SK-N-SH (cell line): ENCODE results near the gene PDE9A. TPM values are rescaled to one million over a fixed set of nuclear protein-coding genes. Genes with fewer than 3 reads are reported as not detected.

Source experiments
- CTCF ChIA-PET: fragments of 300-600, 350-600 bp; formaldehyde crosslinking; extraction: SDS; loops from one replicate; lab custom pipeline; 2021; lab: Yijun Ruan, JAX
- POLR2A ChIA-PET: fragments of 350-600 bp; sonication (Branson Sonifier 250); formaldehyde crosslinking; extraction: SDS; loops from one replicate; lab custom pipeline; 2020; ENCODE audit warnings: antibody characterized with exemption, inconsistent platforms; lab: Yijun Ruan, JAX
- DNase-seq: peaks from one replicate; pipeline ENCODE4 v3.0.0; 2012
- H2AFZ ChIP-seq: fragments of 200-600 bp; sonication (generic); 2 replicates; pipeline ENCODE4 v1.8.1; 2016; ENCODE audit warnings: antibody characterized with exemption, mild to moderate bottlenecking, low read depth
- H3F3A ChIP-seq: fragments of 200-600 bp; sonication (generic); replicated peaks from 2 replicates; pipeline ENCODE3; 2016; ENCODE audit warnings: antibody characterized with exemption, mild to moderate bottlenecking; ENCODE audit not compliant: insufficient read depth
- H3K27ac ChIP-seq, 2 experiments: fragments of 200-500 bp in 1 of 2; fragments of 200-600 bp in 1 of 2; sonication (Bioruptor generic) in 1 of 2; sonication (generic), shearing (Covaris generic) in 1 of 2; 2 replicates each; pipeline versions ENCODE4 v1.5.1 to v1.6.1; 2014 to 2016; ENCODE audit warnings: low read depth in 2 of 2, inconsistent platforms in 1 of 2, low read length in 1 of 2, mild to moderate bottlenecking in 1 of 2, mixed read lengths in 1 of 2
- H3K27me3 ChIP-seq: fragments of 200-600 bp; sonication (generic), shearing (Covaris generic); 2 replicates; pipeline ENCODE4 v1.6.1; 2016; ENCODE audit warnings: mixed run types; ENCODE audit not compliant: insufficient read depth
- H3K36me3 ChIP-seq, 2 experiments: fragments of 200-500 bp in 1 of 2; fragments of 200-600 bp in 1 of 2; sonication (Bioruptor generic) in 1 of 2; sonication (generic) in 1 of 2; replicated peaks in 1 of 2; 2 replicates each; pipeline versions ENCODE3 to v1.5.1; 2014 to 2016; ENCODE audit warnings: low read length in 1 of 2, mild to moderate bottlenecking in 1 of 2; ENCODE audit not compliant: insufficient read depth in 2 of 2, control insufficient read depth in 1 of 2
- H3K4me1 ChIP-seq, 2 experiments: fragments of 200-500 bp in 1 of 2; fragments of 200-600 bp in 1 of 2; sonication (Bioruptor generic) in 1 of 2; sonication (generic), shearing (Covaris generic) in 1 of 2; 2 replicates each; pipeline versions ENCODE4 v1.5.1 to v1.6.1; 2014 to 2016; ENCODE audit warnings: low read depth in 1 of 2, low read length in 1 of 2, mixed run types in 1 of 2; ENCODE audit not compliant: insufficient read depth in 2 of 2, control insufficient read depth in 1 of 2
- H3K4me2 ChIP-seq: fragments of 200-600 bp; sonication (generic), shearing (Covaris generic); 2 replicates; pipeline ENCODE4 v1.6.1; 2017; ENCODE audit warnings: mixed run types
- H3K4me3 ChIP-seq, 2 experiments: fragments of 200-500 bp in 1 of 2; fragments of 200-600 bp in 1 of 2; sonication (Bioruptor generic) in 1 of 2; sonication (generic), shearing (Covaris generic) in 1 of 2; 2 replicates each; pipeline versions ENCODE4 v1.5.1 to v1.8.1; 2014 to 2016; ENCODE audit warnings: low read depth in 2 of 2, inconsistent platforms in 1 of 2, low read length in 1 of 2, mild to moderate bottlenecking in 1 of 2, mixed read lengths in 1 of 2, moderate library complexity in 1 of 2
- H3K79me2 ChIP-seq: fragments of 200-600 bp; sonication (generic); 2 replicates; pipeline ENCODE4 v1.8.1; 2017; ENCODE audit warnings: mild to moderate bottlenecking; ENCODE audit not compliant: insufficient read depth
- H3K9ac ChIP-seq: fragments of 200-600 bp; sonication (generic); 2 replicates; pipeline ENCODE4 v1.6.1; 2017; ENCODE audit warnings: mixed run types
- H3K9me2 ChIP-seq: fragments of 200-600 bp; sonication (generic); 2 replicates; pipeline ENCODE4 v1.6.1; 2017; ENCODE audit warnings: mixed run types
- H3K9me3 ChIP-seq: fragments of 200-600 bp; sonication (generic); 2 replicates; pipeline ENCODE4 v1.6.1; 2017; ENCODE audit warnings: mixed run types, mild to moderate bottlenecking, moderate library complexity
- H4K20me1 ChIP-seq: fragments of 200-600 bp; sonication (generic); 2 replicates; pipeline ENCODE4 v1.6.1; 2017; ENCODE audit warnings: mild to moderate bottlenecking, mixed run types; ENCODE audit not compliant: insufficient read depth
- ELF1 ChIP-seq: IDR thresholded peaks from 2 replicates; pipeline ENCODE4 v1.4.0; 2012
- EP300 ChIP-seq, 2 experiments: IDR thresholded peaks; 2 replicates each; pipeline versions ENCODE4 v1.4.0 to v1.6.1; 2012; ENCODE audit warnings: borderline replicate concordance in 1 of 2, low read depth in 1 of 2, low read length in 1 of 2
- FOSL2 ChIP-seq: IDR thresholded peaks from 2 replicates; pipeline ENCODE4 v1.4.0; 2012; ENCODE audit warnings: low read depth, mild to moderate bottlenecking, moderate library complexity, borderline replicate concordance
- FOXJ3 ChIP-seq: sonication (generic); formaldehyde crosslinking; IDR thresholded peaks from 2 replicates; pipeline ENCODE4 v1.5.1; 2020; ENCODE audit warnings: mild to moderate bottlenecking, missing genetic modification reagents
- GATA2 ChIP-seq: sonication (generic); formaldehyde crosslinking; IDR thresholded peaks from 2 replicates; pipeline ENCODE4 v1.5.0; 2020; ENCODE audit warnings: mild to moderate bottlenecking, missing genetic modification reagents
- JUND ChIP-seq: IDR thresholded peaks from 2 replicates; pipeline ENCODE4 v1.4.0; 2012
- MEF2A ChIP-seq: IDR thresholded peaks from 2 replicates; pipeline ENCODE4 v1.4.0; 2012; ENCODE audit warnings: low read depth, borderline replicate concordance
- NFIC ChIP-seq: IDR thresholded peaks from 2 replicates; pipeline ENCODE4 v1.4.0; 2012; ENCODE audit warnings: borderline replicate concordance
- RAD21 ChIP-seq: IDR thresholded peaks from 2 replicates; pipeline ENCODE4 v1.6.1; 2012; ENCODE audit warnings: mild to moderate bottlenecking, low read length
- RCOR1 ChIP-seq: fragments of 150-350 bp; IDR thresholded peaks from 2 replicates; pipeline ENCODE4 v1.6.1; 2017; ENCODE audit warnings: antibody characterized with exemption, low read length
- RXRA ChIP-seq: IDR thresholded peaks from 2 replicates; pipeline ENCODE4 v1.4.0; 2012; ENCODE audit warnings: low read depth, mild to moderate bottlenecking, borderline replicate concordance
- WGBS: methylation state at CpG from one replicate; pipeline ENCODE4 v1.1.6; 2017; ENCODE audit warnings: low lambda C conversion rate; 5-methylcytosine and 5-hydroxymethylcytosine counted together
- polyA plus RNA-seq, 3 experiments: library from polyadenylated mRNA; depleted of rRNA; stranded (reverse); fragments of >200 nt; gene quantifications; 2 replicates each; pipeline ENCODE4 v1.2.3, GENCODE V29; 2012
- TF ChIP-seq, protein P1 (sequence below): fragments of 150-350 bp; IDR thresholded peaks from 2 replicates; pipeline ENCODE4 v1.6.1; 2016; ENCODE audit warnings: mild to moderate bottlenecking, low read depth, low read length
- TF ChIP-seq, protein P2 (sequence below): IDR thresholded peaks from 2 replicates; pipeline ENCODE4 v1.4.0; 2012; ENCODE audit warnings: low read depth, borderline replicate concordance
- TF ChIP-seq, protein P3 (sequence below): fragments of 150-350 bp; IDR thresholded peaks from 2 replicates; pipeline ENCODE4 v1.6.1; 2017; ENCODE audit warnings: antibody characterized with exemption, low read length, low read depth, borderline replicate concordance
- TF ChIP-seq, protein P4 (sequence below): IDR thresholded peaks from 2 replicates; pipeline ENCODE4 v1.4.0; 2012; ENCODE audit warnings: low read depth
- TF ChIP-seq, protein P5 (sequence below): IDR thresholded peaks from 2 replicates; pipeline ENCODE4 v1.6.1; 2012; ENCODE audit warnings: mild to moderate bottlenecking, low read depth, low read length, moderate library complexity
- TF ChIP-seq, protein P6 (sequence below): IDR thresholded peaks from 2 replicates; pipeline ENCODE4 v1.4.0; 2012; ENCODE audit warnings: low read depth, borderline replicate concordance

Gene PDE9A
- polyA plus RNA-seq, 1 of the 3 experiments (the other 2 are of a cell fraction), result 0.28 TPM

DNA sequence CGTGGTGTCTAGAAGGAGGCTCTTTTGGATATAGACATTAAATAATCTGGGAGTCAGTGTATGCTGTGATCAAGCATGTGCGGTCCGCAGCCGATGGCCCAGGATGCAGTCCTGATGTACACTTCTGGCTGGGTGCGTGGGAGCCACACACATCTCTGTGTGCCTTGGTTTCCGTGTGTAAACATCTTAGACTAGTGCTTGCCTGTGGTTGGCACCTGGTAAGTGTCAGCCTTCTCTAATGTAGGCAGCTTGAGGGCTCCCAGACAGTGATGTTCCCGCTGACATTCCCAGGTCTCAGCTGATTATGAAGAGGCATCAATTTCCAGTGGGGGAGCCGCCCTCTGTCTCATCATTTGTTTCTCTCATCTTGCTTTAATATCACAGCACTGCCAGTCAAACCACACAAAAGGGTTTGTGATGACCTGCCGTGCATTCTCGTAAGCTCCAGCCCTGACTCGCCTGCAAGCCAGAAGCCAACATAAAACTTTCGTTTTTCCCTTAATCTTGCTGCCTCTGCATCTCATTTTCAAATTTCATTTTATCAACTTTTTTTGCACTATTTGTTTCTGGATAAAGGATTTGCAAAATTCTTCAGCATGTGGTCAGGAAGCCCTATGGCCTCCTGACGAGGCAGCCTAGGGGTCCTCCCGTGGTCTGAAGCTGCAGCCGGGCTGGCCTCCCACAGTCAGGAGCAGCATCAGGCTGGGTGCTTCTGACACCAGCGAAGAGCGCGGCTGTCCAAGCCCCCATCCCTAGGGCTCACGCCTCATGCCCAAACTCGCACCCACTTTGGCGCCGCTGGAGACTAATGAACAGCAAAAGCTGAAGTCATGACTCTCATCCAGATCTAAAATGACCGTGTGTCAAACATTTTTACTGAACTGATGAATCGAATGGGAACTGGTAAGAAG, 28.1 kb downstream of the PDE9A start:
- H3K9ac ChIP-seq, result no peak overlapping the region
- POLR2A ChIA-PET, result no interaction called here
- H3F3A ChIP-seq, result no peaks in the 10 kb centered on the region
- TF ChIP-seq, protein P1, sequence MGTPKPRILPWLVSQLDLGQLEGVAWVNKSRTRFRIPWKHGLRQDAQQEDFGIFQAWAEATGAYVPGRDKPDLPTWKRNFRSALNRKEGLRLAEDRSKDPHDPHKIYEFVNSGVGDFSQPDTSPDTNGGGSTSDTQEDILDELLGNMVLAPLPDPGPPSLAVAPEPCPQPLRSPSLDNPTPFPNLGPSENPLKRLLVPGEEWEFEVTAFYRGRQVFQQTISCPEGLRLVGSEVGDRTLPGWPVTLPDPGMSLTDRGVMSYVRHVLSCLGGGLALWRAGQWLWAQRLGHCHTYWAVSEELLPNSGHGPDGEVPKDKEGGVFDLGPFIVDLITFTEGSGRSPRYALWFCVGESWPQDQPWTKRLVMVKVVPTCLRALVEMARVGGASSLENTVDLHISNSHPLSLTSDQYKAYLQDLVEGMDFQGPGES, result no peak
- TF ChIP-seq RXRA, result no peak
- TF ChIP-seq RAD21, result no peak
- TF ChIP-seq, protein P2, sequence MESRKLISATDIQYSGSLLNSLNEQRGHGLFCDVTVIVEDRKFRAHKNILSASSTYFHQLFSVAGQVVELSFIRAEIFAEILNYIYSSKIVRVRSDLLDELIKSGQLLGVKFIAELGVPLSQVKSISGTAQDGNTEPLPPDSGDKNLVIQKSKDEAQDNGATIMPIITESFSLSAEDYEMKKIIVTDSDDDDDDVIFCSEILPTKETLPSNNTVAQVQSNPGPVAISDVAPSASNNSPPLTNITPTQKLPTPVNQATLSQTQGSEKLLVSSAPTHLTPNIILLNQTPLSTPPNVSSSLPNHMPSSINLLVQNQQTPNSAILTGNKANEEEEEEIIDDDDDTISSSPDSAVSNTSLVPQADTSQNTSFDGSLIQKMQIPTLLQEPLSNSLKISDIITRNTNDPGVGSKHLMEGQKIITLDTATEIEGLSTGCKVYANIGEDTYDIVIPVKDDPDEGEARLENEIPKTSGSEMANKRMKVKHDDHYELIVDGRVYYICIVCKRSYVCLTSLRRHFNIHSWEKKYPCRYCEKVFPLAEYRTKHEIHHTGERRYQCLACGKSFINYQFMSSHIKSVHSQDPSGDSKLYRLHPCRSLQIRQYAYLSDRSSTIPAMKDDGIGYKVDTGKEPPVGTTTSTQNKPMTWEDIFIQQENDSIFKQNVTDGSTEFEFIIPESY, result no peak
- no peak for TF ChIP-seq MEF2A
- TF ChIP-seq, protein P3, sequence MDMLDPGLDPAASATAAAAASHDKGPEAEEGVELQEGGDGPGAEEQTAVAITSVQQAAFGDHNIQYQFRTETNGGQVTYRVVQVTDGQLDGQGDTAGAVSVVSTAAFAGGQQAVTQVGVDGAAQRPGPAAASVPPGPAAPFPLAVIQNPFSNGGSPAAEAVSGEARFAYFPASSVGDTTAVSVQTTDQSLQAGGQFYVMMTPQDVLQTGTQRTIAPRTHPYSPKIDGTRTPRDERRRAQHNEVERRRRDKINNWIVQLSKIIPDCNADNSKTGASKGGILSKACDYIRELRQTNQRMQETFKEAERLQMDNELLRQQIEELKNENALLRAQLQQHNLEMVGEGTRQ, result no peak
- TF ChIP-seq FOSL2, result no peak
- TF ChIP-seq NFIC, result no peak
- TF ChIP-seq FOXJ3 (CRISPR knock-in tag), result no peak
- TF ChIP-seq, protein P4, sequence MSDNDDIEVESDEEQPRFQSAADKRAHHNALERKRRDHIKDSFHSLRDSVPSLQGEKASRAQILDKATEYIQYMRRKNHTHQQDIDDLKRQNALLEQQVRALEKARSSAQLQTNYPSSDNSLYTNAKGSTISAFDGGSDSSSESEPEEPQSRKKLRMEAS, result no peak
- no peak for TF ChIP-seq RCOR1
- TF ChIP-seq, protein P5, sequence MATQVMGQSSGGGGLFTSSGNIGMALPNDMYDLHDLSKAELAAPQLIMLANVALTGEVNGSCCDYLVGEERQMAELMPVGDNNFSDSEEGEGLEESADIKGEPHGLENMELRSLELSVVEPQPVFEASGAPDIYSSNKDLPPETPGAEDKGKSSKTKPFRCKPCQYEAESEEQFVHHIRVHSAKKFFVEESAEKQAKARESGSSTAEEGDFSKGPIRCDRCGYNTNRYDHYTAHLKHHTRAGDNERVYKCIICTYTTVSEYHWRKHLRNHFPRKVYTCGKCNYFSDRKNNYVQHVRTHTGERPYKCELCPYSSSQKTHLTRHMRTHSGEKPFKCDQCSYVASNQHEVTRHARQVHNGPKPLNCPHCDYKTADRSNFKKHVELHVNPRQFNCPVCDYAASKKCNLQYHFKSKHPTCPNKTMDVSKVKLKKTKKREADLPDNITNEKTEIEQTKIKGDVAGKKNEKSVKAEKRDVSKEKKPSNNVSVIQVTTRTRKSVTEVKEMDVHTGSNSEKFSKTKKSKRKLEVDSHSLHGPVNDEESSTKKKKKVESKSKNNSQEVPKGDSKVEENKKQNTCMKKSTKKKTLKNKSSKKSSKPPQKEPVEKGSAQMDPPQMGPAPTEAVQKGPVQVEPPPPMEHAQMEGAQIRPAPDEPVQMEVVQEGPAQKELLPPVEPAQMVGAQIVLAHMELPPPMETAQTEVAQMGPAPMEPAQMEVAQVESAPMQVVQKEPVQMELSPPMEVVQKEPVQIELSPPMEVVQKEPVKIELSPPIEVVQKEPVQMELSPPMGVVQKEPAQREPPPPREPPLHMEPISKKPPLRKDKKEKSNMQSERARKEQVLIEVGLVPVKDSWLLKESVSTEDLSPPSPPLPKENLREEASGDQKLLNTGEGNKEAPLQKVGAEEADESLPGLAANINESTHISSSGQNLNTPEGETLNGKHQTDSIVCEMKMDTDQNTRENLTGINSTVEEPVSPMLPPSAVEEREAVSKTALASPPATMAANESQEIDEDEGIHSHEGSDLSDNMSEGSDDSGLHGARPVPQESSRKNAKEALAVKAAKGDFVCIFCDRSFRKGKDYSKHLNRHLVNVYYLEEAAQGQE, result no peak
- no peak for TF ChIP-seq JUND
- TF ChIP-seq, protein P6, sequence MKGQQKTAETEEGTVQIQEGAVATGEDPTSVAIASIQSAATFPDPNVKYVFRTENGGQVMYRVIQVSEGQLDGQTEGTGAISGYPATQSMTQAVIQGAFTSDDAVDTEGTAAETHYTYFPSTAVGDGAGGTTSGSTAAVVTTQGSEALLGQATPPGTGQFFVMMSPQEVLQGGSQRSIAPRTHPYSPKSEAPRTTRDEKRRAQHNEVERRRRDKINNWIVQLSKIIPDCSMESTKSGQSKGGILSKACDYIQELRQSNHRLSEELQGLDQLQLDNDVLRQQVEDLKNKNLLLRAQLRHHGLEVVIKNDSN, result no peak
- TF ChIP-seq ELF1, result no peak
- TF ChIP-seq GATA2 (CRISPR knock-in tag), result no peak
- no peak for TF ChIP-seq EP300 (IDR thresholded peaks at IDR 0.05; ENCODE audit: borderline replicate concordance in 1 of 2, low read depth in 1 of 2, low read length in 1 of 2)
- CTCF ChIA-PET, result no interaction called here
- no peak overlapping the region for H3K4me3 ChIP-seq
- H3K9me2 ChIP-seq, result no peaks in the 10 kb centered on the region
- peaks cover 0 to 27% of the 10 kb centered on the region in 2 experiments; a peak in 1 of 4 replicates for H3K4me1 ChIP-seq
- H3K4me2 ChIP-seq, result no peak overlapping the region
- H3K27ac ChIP-seq, result no peak overlapping the region
- no peaks in the 10 kb centered on the region for H3K36me3 ChIP-seq
- WGBS, result 64% methylated on average over 24 of the region's 24 CpGs
- H4K20me1 ChIP-seq, result no peaks in the 10 kb centered on the region
- no peaks in the 10 kb centered on the region for H3K27me3 ChIP-seq
- no peak overlapping the region for H2AFZ ChIP-seq
- DNase-seq, result no peak
- no peaks in the 10 kb centered on the region for H3K9me3 ChIP-seq
- H3K79me2 ChIP-seq, result no peaks in the 10 kb centered on the region
